ENCODE measurements around the gene CD93. TPM values are rescaled to one million over a fixed set of nuclear protein-coding genes. Genes with fewer than 3 reads are reported as not detected.

CD93 gene
- total RNA-seq = 7.9 TPM

GRCh38 chr20:23086056-23086566 is at the start of gene CD93:
Gene CD93 (minus strand): TSS chr20:23086324. CDS start chr20:23086192, 132 bp downstream.
- ATAC-seq = peak; percentile 19

GRCh38 chr20:23133560-23133998 is 47.5 kb upstream of the CD93 start:
- ATAC-seq = no peak

- ATAC-seq = no peak
Measured at GRCh38 chr20:23132930-23133559, 46.9 kb upstream of the CD93 start.

- no peak for ATAC-seq
Measured at GRCh38 chr20:23132293-23132929, 46.3 kb upstream of the CD93 start.

GRCh38 chr20:23131766-23132165 is 45.6 kb upstream of the CD93 start:
- ATAC-seq = no peak

GRCh38 chr20:23130622-23131140 is 44.6 kb upstream of the CD93 start:
- no peak for ATAC-seq

GRCh38 chr20:23129891-23130621 is 43.9 kb upstream of the CD93 start:
- no peak for ATAC-seq

- ATAC-seq = no peak
Measured at GRCh38 chr20:23129266-23129665, 43.1 kb upstream of the CD93 start.

- no peak for ATAC-seq
Measured at GRCh38 chr20:23128461-23129125, 42.5 kb upstream of the CD93 start.

- no peak for ATAC-seq
Measured at GRCh38 chr20:23127506-23128279, 41.6 kb upstream of the CD93 start.

GRCh38 chr20:23126281-23127061 is 40.3 kb upstream of the CD93 start:
- no peak for ATAC-seq

GRCh38 chr20:23125625-23126191 is 39.6 kb upstream of the CD93 start:
- peak; percentile 14 for ATAC-seq

GRCh38 chr20:23125159-23125558 is 39.0 kb upstream of the CD93 start:
- no peak for ATAC-seq

GRCh38 chr20:23123886-23124285 is 37.8 kb upstream of the CD93 start:
- ATAC-seq = peak; percentile 36

GRCh38 chr20:23122796-23123655 is 36.9 kb upstream of the CD93 start:
- no peak for ATAC-seq

- ATAC-seq = no peak
Measured at GRCh38 chr20:23122321-23122720, 36.2 kb upstream of the CD93 start.

- no peak for ATAC-seq
Measured at GRCh38 chr20:23121751-23122320, 35.7 kb upstream of the CD93 start.

GRCh38 chr20:23120936-23121750 is 35.0 kb upstream of the CD93 start:
- no peak for ATAC-seq
